Ovary (tissue), 9 donors: ENCODE measurements around the gene CCBE1. TPM values are rescaled to one million over a fixed set of nuclear protein-coding genes. Genes with fewer than 3 reads are reported as not detected.

Experiments used
- DNase-seq, 5 donors: peaks; one replicate each; pipeline ENCODE4 v3.0.0-alpha.2; 2019 to 2020
- H3K27ac ChIP-seq, 2 donors: fragments of 200-600 bp; one replicate each; pipeline versions ENCODE4 v1.5.1 to v1.8.0; 2019 to 2022
- H3K27me3 ChIP-seq: fragments of 200-600 bp; one replicate; pipeline ENCODE4 v1.8.0; 2022
- H3K36me3 ChIP-seq: fragments of 200-600 bp; sonication (generic); one replicate; pipeline ENCODE4 v1.5.1; 2019
- H3K4me1 ChIP-seq: one replicate; pipeline ENCODE4 v1.8.1; 2013; ENCODE audit warnings: mild to moderate bottlenecking, moderate library complexity; ENCODE audit not compliant: insufficient read depth
- H3K4me3 ChIP-seq: fragments of 200-600 bp; sonication (generic); one replicate; pipeline ENCODE4 v1.5.1; 2017
- H3K9me3 ChIP-seq, 2 donors: fragments of 200-600 bp in 1 of 2; sonication (generic) in 1 of 2; one replicate each; pipeline versions ENCODE4 v1.5.1 to v1.8.1; 2013 to 2019; ENCODE audit warnings: mild to moderate bottlenecking in 1 of 2, moderate library complexity in 1 of 2
- EP300 ChIP-seq: sonication (generic); formaldehyde crosslinking; IDR thresholded peaks from one replicate; pipeline ENCODE4 v1.6.1; 2017; ENCODE audit warnings: antibody characterized with exemption
- POLR2A ChIP-seq: fragments of 450-650 bp; IDR thresholded peaks from one replicate; pipeline ENCODE4 v1.6.1; 2017; ENCODE audit warnings: antibody characterized with exemption, mild to moderate bottlenecking, moderate library complexity
- WGBS, 3 donors: extraction: QIAGEN DNeasy Blood & Tissue Kit in 1 of 3; methylation state at CpG; one replicate each; pipeline versions ENCODE4 v1.1.5 to v1.1.7; 2013 to 2017; 5-methylcytosine and 5-hydroxymethylcytosine counted together
- intact Hi-C, 4 donors: fragments of 100-400 bp; cut with DNase I; formaldehyde crosslinking; loops; one replicate each; pipeline versions ENCODE4 v1.11.0 to v1.15.1; 2022 to 2023
- polyA plus RNA-seq, 2 donors: library from polyadenylated mRNA; stranded (reverse); fragments of 200-250 nt in 1 of 2; fragments of 350-450 nt in 1 of 2; fragmentation: Illumina TruSeq in 1 of 2; extraction: RNeasy Lipid Tissue Mini Kit (QIAGEN cat#74804) in 1 of 2; gene quantifications; one replicate each; pipeline ENCODE4 v1.2.3, GENCODE V29; 2013 to 2014
- total RNA-seq, 7 donors: library from RNA; depleted of rRNA in 2 of 7; stranded (reverse); fragments of >200 nt in 2 of 7; fragmentation: NEBNext Ultra II Directional in 3 of 7; extraction: Animal tissue kit (Norgen Biotek cat#: 25700) in 3 of 7; gene quantifications; one replicate each; pipeline versions ENCODE4 v1.1.0 to v1.2.4, GENCODE V29; 2016 to 2023
- TF ChIP-seq, protein P1 (sequence below), 3 donors: fragments of 450-650 bp in 2 of 3; fragments of 200-600 bp in 1 of 3; IDR thresholded peaks; one replicate each; pipeline versions ENCODE4 v1.5.1 to v1.8.0; 2016 to 2022; ENCODE audit warnings: antibody characterized with exemption in 3 of 3, mild to moderate bottlenecking in 1 of 3
- donor health status: DM: no; HTN: no; CAD: no; lungs with moderate emphysema.
- donor health status: DM: no; HTN: no; CAD: no.
- donor health status: Bipolar disorder and iron deficiency.
- donor health status: DM: yes; HTN: yes; CAD: no.
- donor health status: DM: no; HTN: no; CAD: no.
- donor health status: DM: yes; HTN: yes; CAD: no.

Gene CCBE1
- total and polyA plus RNA-seq, 9 donors: 15.9 to 109 (median 43.9) TPM

DNA sequence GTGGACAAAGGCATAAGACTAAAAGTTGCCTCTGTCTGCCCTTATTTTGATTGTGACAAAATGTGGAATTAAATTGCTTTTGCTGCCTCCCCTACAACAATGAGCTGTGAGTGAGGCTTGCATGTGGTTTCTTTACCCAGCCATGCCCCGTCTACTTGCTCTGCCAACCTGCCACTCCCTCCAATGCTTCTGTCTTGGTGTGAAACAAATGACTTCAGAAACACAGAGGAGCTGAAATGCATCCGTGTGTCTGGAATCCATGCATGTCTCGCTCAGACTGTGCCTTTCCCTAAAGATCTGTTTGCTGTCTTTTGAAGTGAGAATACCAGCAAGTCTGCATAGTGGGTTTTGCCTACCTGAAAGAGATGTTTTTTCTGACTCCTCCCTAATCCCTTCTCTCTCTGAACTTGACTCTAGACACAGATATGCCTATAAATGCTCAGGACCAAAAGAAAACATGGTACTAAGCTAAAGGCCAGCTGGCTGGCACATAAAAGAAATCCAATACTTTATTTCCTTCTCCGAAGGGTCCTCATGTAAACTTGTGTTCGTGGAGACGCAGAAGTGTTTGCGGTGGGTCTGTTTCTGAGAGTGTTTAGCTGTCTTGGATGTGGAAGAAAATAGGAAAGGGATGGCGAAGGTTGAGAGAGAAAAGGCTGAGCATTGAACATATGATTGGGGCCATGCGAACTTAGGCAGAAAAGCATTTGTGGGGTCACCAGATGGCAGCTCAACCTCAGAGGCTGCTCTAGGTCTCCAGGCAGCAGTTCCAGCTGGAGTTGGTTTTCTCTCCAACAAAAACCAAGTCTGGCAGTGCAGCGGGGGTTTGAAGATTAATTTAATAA, 120.5 kb downstream of the CCBE1 start:
- Histone ChIP-seq H3K27me3 (no peaks in the 10 kb centered on the region), H3K4me1 (peaks cover 3% of the 10 kb centered on the region), H3K36me3 (no peaks in the 10 kb centered on the region), H3K27ac (no peak overlapping the region), H3K9me3 (no peaks in the 10 kb centered on the region), H3K4me3 (no peak overlapping the region)
- intact Hi-C loops: no loop called here
- DNase-seq: no peak
- no peak for TF ChIP-seq EP300
- TF ChIP-seq POLR2A: no peak
- TF ChIP-seq, protein P1, sequence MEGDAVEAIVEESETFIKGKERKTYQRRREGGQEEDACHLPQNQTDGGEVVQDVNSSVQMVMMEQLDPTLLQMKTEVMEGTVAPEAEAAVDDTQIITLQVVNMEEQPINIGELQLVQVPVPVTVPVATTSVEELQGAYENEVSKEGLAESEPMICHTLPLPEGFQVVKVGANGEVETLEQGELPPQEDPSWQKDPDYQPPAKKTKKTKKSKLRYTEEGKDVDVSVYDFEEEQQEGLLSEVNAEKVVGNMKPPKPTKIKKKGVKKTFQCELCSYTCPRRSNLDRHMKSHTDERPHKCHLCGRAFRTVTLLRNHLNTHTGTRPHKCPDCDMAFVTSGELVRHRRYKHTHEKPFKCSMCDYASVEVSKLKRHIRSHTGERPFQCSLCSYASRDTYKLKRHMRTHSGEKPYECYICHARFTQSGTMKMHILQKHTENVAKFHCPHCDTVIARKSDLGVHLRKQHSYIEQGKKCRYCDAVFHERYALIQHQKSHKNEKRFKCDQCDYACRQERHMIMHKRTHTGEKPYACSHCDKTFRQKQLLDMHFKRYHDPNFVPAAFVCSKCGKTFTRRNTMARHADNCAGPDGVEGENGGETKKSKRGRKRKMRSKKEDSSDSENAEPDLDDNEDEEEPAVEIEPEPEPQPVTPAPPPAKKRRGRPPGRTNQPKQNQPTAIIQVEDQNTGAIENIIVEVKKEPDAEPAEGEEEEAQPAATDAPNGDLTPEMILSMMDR (IDR thresholded peaks at IDR 0.05): no peak
- WGBS, 3 donors: 79 to 92% (median 85%) methylated on average over 10 of the region's 10 CpGs

DNA sequence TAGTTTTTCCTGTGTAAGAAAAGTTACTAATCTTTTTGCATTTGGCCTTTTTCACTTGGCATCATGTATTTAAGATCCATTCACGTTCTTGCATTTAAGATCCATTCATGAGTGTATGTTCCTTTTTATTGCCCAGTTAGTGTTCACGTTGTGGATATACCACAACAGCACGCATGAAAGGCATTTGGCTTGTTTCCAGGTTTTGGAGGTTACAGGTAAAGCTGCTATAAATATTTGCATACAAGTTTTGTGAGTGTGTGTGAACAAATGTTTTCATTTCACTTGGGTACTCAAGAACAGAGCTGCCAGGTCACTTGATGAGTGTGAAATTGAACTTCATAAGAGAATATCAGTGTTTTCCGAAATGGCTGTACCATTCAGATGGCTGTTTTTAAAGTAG, 121.2 kb downstream of the CCBE1 start:
- Histone ChIP-seq H3K4me1 (peaks cover 3% of the 10 kb centered on the region), H3K36me3 (no peaks in the 10 kb centered on the region), H3K27me3 (no peaks in the 10 kb centered on the region), H3K4me3 (no peak overlapping the region), H3K9me3 (no peaks in the 10 kb centered on the region), H3K27ac (no peak overlapping the region)
- WGBS, 3 donors: 86 to 91% (median 89%) methylated on average over 4 of the region's 4 CpGs
- no peak for DNase-seq
- TF ChIP-seq POLR2A: no peak
- TF ChIP-seq, protein P1 (IDR thresholded peaks at IDR 0.05): no peak
- TF ChIP-seq EP300: no peak
- intact Hi-C loops: no loop called here

DNA sequence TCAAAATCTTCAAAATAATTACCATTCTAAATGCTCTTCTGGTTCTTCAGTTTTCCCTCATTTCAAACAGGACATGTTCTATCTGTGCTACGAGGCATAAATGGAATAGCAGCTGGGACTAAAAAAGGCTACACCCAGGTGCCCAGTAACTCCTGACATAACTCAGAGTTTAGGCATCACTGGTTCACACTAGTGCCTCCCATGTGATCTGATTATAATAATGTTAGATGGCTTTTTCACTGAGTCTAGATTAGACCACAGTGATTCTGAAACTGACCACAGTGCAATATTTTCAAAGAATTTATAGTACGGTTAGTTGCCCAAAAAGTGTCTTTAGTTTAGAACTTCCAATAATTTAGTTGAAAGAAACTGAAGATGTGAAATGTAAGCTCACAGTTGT, 123.3 kb downstream of the CCBE1 start:
- H3K9me3 ChIP-seq: no peaks in the 10 kb centered on the region
- H3K27ac ChIP-seq: no peak overlapping the region
- 69 to 95% (median 93%) methylated on average over 2 of the region's 2 CpGs for WGBS, 3 donors
- DNase-seq: no peak
- intact Hi-C loops: no loop called here
- H3K4me3 ChIP-seq: no peak overlapping the region
- no peaks in the 10 kb centered on the region for H3K27me3 ChIP-seq
- no peak for TF ChIP-seq EP300
- TF ChIP-seq POLR2A: no peak
- TF ChIP-seq, protein P1 (IDR thresholded peaks at IDR 0.05): no peak
- peaks cover 6% of the 10 kb centered on the region for H3K4me1 ChIP-seq
- no peaks in the 10 kb centered on the region for H3K36me3 ChIP-seq

DNA sequence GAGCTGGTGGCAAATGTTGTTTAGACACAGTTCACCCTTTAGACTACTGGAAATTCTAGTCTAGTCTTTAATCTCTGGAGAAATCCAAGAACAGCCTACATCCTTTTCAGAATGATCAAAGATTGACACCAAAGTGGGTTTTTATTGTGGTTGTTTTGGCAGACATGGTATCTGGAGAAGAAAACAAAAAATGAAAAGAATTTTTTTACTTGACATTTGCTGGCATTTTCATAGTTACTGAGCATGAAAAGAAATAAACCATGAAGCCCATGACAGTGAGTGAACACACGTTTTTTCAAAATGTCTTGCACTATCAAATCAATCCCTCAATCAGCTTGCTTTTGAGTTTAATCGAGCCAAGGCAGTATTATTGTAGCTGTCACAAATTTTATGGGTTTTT, 125.3 kb downstream of the CCBE1 start:
- H3K27ac ChIP-seq: no peak overlapping the region
- no peaks in the 10 kb centered on the region for H3K27me3 ChIP-seq
- TF ChIP-seq EP300: no peak
- TF ChIP-seq POLR2A: no peak
- no peak for DNase-seq
- H3K9me3 ChIP-seq: no peaks in the 10 kb centered on the region
- H3K4me3 ChIP-seq: no peak overlapping the region
- 70 to 76% (median 73%) methylated on average over 2 of the region's 2 CpGs for WGBS, 3 donors
- H3K4me1 ChIP-seq: peaks cover 12% of the 10 kb centered on the region
- intact Hi-C loops: no loop called here
- H3K36me3 ChIP-seq: no peaks in the 10 kb centered on the region

DNA sequence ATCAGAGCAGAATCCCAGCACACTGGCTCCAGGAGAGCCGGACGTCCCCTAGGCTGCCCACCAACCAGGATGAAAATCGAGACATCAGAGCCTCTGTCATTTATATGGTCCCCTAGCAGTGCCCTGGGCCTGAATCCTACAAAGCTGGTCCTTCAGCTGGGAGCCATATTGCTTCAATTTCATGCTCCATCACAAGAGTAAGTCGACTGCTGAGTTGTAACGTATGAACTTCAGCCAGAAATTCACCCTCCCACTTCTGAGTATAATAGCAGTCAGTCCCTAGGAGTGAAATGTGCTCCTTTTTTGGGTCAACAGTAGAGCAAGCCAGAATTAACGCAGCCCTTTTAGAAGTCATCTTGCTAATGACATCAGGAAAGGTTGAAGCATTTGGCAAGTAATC, 126.4 kb downstream of the CCBE1 start:
- WGBS, 3 donors: 80 to 90% (median 82%) methylated on average over 6 of the region's 6 CpGs
- H3K4me3 ChIP-seq: no peak overlapping the region
- intact Hi-C loops: no loop called here
- no peaks in the 10 kb centered on the region for H3K9me3 ChIP-seq
- peaks cover 13% of the 10 kb centered on the region for H3K4me1 ChIP-seq
- no peaks in the 10 kb centered on the region for H3K36me3 ChIP-seq
- TF ChIP-seq EP300 (no peak), POLR2A (no peak)
- TF ChIP-seq, protein P1 (IDR thresholded peaks at IDR 0.05): no peak
- no peaks in the 10 kb centered on the region for H3K27me3 ChIP-seq
- DNase-seq: no peak
- H3K27ac ChIP-seq: no peak overlapping the region
